GM15510 (cell line): Measurements from ENCODE around the gene APOA1.
A peak's percentile ranks its signal among the peaks of the same experiment; 100 is the strongest.

Source experiments
- POLR2A ChIP-seq: IDR thresholded peaks from 3 replicates; pipeline ENCODE4 v1.6.1; 2011; ENCODE audit warnings: borderline replicate concordance; ENCODE audit not compliant: insufficient read length; ENCODE audit errors: extremely low read depth

APOA1 gene

DNA sequence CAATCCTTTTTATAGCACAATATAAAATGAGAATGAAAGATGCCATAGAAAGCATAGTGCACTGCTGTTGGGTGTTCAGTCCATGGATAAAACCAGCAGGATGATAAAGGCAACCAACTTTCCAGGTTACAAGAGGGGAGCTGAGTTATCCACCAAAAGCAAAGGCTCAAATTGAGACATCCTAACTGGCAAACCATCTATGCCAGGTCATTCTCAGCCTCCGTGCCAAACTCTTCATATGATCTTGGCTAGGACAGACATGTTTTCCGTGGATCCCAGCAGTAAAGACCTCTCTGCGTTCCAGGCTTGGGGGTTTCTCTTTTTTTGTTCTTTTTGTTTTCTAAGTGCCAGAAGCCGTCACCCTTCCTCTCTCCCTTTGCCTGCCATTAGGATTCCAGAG lies 7.3 kb upstream of the APOA1 start:
- TF ChIP-seq POLR2A = no peak

DNA sequence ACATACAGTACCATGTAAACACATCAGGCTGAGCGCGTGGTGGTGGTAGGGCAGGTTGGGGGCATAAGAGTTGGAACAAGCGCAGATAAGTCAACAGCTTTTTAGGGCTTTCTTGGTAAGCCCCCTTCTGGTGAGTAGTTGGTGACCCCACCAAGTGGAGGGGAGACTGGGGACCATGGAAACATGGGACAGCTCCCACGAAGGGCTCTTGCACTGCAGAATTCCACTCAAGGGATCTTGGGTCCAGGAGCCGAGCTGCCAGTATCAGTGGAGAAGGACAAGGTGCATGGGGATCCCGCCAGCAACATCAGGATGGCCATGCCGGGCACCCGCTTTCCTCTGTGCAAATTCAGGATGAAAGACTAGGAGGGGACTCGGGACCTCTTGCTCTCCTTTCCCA lies 6.2 kb upstream of the APOA1 start:
- no peak for TF ChIP-seq POLR2A

DNA sequence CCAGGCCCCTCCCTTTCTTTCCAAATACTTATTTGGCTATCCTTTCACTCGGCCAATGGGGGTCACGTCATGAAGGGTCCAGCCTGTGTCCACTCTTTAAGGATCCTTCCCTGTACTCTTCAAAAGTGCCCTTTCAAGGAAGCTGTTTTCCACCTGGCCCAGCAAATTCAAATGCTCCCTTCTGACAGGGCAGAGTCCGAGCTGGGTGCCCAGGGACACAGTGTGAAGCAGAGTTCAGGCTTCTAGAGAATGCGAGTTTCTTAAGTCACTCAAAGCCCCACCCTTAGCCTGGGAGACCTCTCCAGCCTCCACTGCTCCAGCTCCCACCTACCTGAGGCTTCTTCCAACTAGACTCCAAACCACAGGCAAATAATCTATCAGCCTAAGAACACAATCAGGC lies 5.5 kb upstream of the APOA1 start:
- TF ChIP-seq POLR2A = no peak

DNA sequence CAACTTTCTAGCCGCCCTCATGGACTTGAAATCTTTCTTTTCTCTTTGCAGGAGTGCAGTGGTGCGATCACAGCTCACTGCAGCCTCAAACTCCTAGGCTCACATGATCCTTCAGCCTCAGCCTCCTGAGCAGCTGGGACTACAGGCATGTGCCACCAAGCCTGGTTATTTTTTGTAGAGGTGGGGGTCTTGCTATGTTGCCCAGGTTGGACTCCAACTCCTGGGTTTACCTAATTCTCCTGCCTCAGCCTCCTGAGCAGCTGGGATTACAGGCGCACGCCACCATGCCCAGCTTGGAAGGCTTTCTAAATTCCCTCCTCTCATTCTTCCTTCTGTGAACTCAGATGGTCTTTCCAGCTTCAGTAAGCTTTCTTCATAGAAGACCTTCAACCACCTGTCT lies 4.7 kb upstream of the APOA1 start:
- no peak for TF ChIP-seq POLR2A

DNA sequence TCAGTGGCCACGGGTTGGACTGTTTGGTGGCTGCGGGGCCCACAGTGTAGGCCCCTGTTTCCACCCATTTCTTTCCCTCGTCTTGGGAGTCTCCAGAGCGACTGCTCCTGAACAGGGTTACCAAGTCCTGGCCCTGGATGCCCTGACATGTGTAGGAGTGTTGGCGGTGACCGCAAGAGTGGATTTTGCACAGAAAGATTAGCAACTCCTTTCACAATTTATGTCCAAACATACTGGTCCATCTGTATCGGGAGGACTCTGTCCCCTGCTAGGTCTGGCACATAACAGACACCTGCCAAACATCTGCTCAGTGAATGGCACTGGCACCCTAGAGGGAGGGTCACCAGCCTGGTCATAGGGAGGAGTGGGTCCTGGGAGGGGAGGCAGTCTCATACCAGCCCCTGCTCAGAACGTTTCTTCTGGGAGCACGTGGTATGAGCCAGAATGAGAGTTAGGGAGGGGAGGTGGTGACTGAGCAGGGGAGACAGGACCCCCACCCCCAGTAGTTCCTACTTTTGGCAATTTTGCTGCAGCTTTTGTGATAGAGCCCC lies 3.4 kb upstream of the APOA1 start:
- TF ChIP-seq POLR2A = no peak

DNA sequence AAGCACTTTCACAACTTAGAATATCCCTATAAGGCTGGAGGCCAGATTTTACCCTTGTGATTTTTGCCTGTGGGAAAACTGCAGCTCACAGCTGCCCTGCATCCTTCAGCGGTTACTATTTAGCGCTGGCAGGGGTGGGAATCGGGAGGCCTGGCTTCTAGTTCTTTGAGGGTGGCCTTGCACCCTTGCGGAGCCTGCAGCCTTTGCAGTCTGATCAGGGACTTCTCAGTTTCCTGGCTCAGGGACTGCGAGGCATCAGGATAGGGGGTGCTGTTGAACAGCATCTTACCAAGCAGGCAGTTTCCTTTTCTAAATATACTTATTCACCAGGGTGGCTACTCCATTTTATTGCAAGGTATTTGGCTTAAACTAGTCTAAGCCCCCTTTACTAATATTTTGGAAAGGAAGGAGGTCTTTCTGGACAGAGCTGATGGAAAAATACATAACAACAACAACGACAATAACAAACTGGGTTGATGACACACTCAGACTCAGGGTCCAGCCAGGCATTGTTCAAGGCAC lies 2.9 kb upstream of the APOA1 start:
- TF ChIP-seq POLR2A = no peak

DNA sequence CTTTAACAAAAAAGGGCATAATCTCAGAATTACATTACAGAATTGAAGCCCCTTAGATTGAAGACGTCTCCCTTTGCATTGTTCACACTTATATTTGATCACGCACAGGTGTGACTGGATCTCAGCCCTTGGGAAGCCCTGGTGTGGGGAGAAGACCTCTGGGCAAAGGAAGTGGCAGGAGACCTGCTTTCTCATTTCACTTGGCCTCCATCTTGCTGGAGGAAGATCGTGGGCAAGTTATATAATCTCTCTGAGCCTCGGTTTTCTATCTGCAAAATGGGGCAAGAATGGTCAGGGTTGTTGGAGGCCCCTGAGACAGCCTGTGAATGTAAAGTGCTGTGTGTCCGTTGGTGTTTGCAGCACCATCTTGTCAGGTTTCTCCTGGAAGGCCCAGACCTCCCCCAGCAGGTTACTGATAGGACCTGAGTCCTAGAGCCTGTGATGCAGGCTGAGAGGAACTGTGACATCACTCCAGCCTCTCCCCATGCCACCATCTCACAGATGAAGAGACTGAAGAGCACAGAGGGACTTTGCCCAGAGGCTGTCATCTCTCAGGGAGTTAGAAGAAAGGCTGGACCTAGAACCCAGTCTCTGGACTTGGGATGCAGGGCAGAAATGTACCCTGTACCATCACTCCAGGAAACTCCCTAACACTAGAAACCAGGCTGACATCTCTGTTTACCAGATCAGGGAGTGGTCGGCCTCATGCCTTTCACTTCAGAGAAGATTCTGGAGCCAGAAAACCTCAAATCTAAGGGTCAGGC lies 1.1 kb upstream of the APOA1 start:
- no peak for TF ChIP-seq POLR2A

DNA sequence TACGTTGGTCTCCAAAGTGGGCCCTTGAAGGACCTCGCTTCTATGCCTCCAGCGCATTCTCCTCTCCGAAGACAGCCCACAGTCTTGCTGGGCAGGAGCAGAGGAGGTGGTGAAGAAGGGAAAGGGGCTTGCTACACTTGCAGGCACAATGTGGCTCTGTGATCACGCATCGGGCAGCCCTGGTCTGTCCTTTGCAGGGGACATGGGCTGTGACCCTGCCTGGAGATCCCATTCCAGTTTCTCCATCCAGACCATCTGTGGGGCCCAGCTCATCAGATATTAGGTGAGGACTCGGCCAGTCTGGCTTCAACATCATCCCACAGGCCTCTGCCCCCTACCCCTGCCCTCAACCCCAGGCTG lies 810 bp downstream of the APOA1 start:
- TF ChIP-seq POLR2A = no peak

DNA sequence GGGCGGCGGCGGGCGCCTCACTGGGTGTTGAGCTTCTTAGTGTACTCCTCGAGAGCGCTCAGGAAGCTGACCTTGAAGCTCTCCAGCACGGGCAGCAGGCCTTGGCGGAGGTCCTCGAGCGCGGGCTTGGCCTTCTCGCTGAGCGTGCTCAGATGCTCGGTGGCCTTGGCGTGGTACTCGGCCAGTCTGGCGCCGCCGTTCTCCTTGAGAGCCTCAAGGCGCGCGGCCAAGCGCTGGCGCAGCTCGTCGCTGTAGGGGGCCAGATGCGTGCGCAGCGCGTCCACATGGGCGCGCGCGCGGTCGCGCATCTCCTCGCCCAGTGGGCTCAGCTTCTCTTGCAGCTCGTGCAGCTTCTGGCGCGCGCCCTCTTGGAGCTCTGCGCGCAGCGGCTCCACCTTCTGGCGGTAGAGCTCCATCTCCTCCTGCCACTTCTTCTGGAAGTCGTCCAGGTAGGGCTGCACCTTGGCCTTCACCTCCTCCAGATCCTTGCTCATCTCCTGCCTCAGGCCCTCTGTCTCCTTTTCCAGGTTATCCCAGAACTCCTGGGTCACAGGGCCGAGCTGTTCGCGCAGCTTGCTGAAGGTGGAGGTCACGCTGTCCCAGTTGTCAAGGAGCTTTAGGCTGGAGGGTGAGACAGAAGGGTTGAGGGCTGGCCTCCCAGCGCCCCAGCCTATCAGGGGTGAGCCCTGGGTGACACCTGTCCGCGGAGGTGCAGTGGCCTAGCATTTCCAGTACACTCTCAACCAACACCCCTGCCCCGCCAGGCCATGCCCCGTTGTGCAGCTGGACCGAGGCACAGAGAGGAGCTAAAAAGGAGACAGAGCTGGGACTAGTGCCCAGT lies 1.4 kb downstream of the APOA1 start:
- peak; percentile 42 for TF ChIP-seq POLR2A

DNA sequence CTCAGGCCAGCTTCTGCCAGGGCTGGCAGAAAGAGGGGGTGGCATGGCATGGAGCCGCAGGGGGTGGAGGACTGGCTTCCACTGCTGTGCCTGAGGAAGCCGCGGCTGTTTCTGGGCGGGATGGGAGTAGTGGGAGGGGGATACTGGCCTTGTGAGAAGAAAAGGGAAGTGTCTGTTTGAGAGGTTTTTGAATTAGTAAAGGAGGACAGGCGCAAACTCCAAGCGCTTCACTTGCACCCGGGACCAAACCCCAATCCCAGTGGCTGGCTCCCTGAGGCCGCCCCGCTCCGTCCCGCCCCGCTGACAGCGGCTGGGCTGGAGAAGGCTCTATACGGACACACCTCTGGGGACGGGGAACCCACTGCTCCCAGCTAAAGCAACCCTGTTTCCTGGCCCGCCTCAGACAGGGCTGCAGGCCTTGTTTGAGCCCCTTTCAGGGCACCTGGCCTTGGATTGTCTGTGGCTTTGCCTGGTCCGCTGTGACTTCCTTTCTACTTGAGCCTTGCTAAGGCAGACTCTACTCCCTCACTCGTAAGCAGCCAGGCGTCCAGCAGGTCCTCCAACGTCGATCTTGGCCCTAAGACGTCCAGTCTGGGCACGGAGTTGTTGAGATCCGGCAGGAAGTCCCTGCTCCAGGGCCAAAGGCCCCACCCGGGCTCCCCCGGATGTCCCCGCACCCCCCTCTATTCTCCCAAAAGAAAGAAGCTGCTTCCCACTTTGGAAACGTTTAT lies 2.2 kb downstream of the APOA1 start:
- no peak for TF ChIP-seq POLR2A

DNA sequence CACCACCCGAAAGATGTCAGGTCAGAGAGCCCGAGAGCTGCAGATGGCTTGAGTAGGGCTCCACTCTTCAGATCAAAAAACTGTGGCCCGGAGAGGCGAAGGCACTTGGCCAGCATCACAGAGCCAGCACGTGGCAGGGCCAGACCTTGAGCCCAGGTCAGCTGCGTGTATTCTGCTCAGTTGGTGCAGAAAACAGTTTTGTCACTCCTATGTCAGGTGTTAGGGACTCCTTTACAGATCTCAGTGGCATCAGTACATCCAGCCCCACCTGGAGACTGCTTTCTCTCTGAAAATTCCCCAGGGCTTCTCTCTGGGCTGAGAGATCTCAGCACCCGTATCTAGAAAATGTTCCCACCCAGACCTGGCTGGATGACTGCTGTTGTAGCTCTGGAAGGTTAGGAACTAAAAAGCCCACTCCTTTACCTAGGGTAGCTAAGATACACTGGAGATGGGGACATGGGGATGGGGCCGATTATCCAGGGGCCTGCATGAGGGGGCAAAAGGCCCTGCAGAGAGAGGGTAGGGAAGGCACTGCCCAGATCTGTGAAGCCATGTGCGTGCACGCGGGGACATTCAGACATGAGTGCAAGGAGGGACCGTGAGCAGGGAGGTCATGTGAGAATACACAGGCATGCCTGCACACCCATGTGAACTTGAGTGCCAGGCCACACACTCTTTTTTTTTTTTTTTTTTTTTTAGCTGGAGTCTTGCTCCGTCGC lies 3.4 kb downstream of the APOA1 start:
- no peak for TF ChIP-seq POLR2A

DNA sequence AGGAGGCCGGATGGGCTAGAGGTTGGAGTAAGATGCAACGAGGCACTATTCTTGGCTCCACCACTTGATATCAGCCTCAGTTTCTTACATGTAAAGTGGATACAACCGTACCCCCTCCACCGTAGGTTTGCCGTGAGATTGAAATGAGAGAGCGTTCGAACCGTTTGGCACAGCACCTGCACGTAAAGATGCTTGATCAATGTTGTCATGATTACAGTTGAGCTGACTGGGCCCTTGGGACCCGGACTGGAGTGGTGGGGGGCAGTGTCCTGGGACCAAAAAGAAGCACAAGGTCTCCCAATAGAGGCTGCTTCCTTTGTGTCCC lies 4.0 kb downstream of the APOA1 start:
- TF ChIP-seq POLR2A = no peak

DNA sequence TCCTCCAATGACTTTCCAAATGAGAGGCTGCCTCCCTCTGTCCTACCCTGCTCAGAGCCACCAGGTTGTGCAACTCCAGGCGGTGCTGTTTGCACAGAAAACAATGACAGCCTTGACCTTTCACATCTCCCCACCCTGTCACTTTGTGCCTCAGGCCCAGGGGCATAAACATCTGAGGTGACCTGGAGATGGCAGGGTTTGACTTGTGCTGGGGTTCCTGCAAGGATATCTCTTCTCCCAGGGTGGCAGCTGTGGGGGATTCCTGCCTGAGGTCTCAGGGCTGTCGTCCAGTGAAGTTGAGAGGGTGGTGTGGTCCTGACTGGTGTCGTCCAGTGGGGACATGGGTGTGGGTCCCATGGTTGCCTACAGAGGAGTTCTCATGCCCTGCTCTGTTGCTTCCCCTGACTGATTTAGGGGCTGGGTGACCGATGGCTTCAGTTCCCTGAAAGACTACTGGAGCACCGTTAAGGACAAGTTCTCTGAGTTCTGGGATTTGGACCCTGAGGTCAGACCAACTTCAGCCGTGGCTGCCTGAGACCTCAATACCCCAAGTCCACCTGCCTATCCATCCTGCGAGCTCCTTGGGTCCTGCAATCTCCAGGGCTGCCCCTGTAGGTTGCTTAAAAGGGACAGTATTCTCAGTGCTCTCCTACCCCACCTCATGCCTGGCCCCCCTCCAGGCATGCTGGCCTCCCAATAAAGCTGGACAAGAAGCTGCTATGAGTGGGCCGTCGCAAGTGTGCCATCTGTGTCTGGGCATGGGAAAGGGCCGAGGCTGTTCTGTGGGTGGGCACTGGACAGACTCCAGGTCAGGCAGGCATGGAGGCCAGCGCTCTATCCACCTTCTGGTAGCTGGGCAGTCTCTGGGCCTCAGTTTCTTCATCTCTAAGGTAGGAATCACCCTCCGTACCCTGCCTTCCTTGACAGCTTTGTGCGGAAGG lies 4.8 kb downstream of the APOA1 start:
- no peak for TF ChIP-seq POLR2A
